Psoas muscle (tissue), 8 donors: ENCODE data around the gene LMLN. TPM values are rescaled to one million over a fixed set of nuclear protein-coding genes. Genes with fewer than 3 reads are reported as not detected.

Experiments used
- ATAC-seq, 4 donors: fragments of 200-7000 bp; cut with Tn5 transposase; one replicate each; pipeline ENCODE4 v1.9.1; 2020; ENCODE audit warnings: moderate library complexity in 3 of 4, mild to moderate bottlenecking in 2 of 4
- DNase-seq, 2 donors: peaks; one replicate each; pipeline ENCODE4 v3.0.0-alpha.2; 2020
- H3K27ac ChIP-seq: fragments of 200-600 bp; one replicate; pipeline ENCODE4 v1.8.0; 2022
- H3K27me3 ChIP-seq, 3 donors: fragments of 200-600 bp in 1 of 3; one replicate each; pipeline versions ENCODE4 v1.6.1 to v1.8.0; 2013 to 2022; ENCODE audit warnings: low read length in 2 of 3, mild to moderate bottlenecking in 2 of 3, moderate library complexity in 1 of 3; ENCODE audit not compliant: insufficient read depth in 3 of 3
- H3K36me3 ChIP-seq, 2 donors: fragments of 200-600 bp in 1 of 2; one replicate each; pipeline versions ENCODE4 v1.6.1 to v1.8.0; 2013 to 2022; ENCODE audit warnings: low read depth in 1 of 2, mild to moderate bottlenecking in 1 of 2, moderate library complexity in 1 of 2; ENCODE audit not compliant: insufficient read depth in 1 of 2
- H3K4me1 ChIP-seq: fragments of 200-600 bp; one replicate; pipeline ENCODE4 v1.8.0; 2022
- H3K4me3 ChIP-seq: fragments of 200-600 bp; one replicate; pipeline ENCODE4 v1.8.0; 2022; ENCODE audit warnings: mild to moderate bottlenecking
- H3K9me3 ChIP-seq: fragments of 200-600 bp; one replicate; pipeline ENCODE4 v1.8.0; 2022
- WGBS, 3 donors: extraction: QIAGEN DNeasy Blood & Tissue Kit; methylation state at CpG; one replicate each; pipeline versions ENCODE4 v1.1.6 to v1.1.7; 2013; 5-methylcytosine and 5-hydroxymethylcytosine counted together
- intact Hi-C, 2 donors: fragments of 100-400 bp; cut with DNase I; formaldehyde crosslinking; loops; one replicate each; pipeline versions ENCODE4 v1.11.0 to v1.14.2; 2022
- polyA plus RNA-seq, 3 donors: library from polyadenylated mRNA; stranded (reverse); fragments of 200-250 nt; gene quantifications; one replicate each; pipeline ENCODE4 v1.2.3, GENCODE V29; 2013
- total RNA-seq, 4 donors: library from RNA; stranded (reverse); fragmentation: NEBNext Ultra II Directional in 2 of 4; extraction: Animal tissue kit (Norgen Biotek cat#: 25700) in 2 of 4; gene quantifications; one replicate each; pipeline versions ENCODE4 v1.2.1 to v1.2.4, GENCODE V29; 2021 to 2023
- TF ChIP-seq, protein P1 (sequence below): fragments of 200-600 bp; IDR thresholded peaks from one replicate; pipeline ENCODE4 v1.8.0; 2022; ENCODE audit warnings: antibody characterized with exemption
- donor health status: healthy with polysubstance abuse.
- donor health status: DM: no; HTN: no; CAD: no; lungs with moderate emphysema.
- donor health status: Bipolar disorder and iron deficiency.
- donor health status: healthy.
- donor health status: DM: yes; HTN: yes; CAD: no.
- donor health status: DM: no; HTN: no; CAD: no.
- donor health status: DM: no; HTN: no; CAD: no.
- donor health status: DM: yes; HTN: yes; CAD: no.

The LMLN gene
- total and polyA plus RNA-seq, 7 donors, result 1.5 to 8.3 (median 5.0) TPM

DNA sequence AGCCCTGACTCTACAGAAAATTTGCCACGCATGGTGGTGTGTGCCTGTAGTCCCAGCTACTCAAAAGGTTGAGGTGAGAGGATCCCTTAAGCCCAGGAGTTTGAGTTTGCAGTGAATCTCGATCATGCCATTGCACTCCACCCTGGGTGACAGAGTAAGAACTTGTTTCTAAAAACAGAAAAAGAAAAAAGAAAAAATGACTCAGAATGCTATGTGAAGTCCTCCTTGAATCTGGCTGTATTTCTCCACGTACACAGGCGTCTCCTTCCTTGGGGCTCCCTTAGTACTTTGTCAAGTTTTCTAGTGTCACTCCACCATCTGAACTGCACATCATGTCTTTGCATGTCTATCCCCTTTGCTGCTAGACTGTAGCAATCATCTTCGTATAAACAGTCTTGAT is 104.4 kb downstream of the LMLN start:
- no peak for DNase-seq
- Histone ChIP-seq H3K36me3 (no peaks in the 10 kb centered on the region), H3K27ac (no peak overlapping the region), H3K4me3 (no peak overlapping the region), H3K27me3 (peaks cover 0 to 7% (median 7%) of the 10 kb centered on the region in 3 donors), H3K4me1 (no peaks in the 10 kb centered on the region), H3K9me3 (no peaks in the 10 kb centered on the region)
- WGBS, 3 donors, result 74 to 83% (median 81%) methylated on average over 5 of the region's 5 CpGs
- intact Hi-C loops, result no loop called here
- TF ChIP-seq, protein P1, sequence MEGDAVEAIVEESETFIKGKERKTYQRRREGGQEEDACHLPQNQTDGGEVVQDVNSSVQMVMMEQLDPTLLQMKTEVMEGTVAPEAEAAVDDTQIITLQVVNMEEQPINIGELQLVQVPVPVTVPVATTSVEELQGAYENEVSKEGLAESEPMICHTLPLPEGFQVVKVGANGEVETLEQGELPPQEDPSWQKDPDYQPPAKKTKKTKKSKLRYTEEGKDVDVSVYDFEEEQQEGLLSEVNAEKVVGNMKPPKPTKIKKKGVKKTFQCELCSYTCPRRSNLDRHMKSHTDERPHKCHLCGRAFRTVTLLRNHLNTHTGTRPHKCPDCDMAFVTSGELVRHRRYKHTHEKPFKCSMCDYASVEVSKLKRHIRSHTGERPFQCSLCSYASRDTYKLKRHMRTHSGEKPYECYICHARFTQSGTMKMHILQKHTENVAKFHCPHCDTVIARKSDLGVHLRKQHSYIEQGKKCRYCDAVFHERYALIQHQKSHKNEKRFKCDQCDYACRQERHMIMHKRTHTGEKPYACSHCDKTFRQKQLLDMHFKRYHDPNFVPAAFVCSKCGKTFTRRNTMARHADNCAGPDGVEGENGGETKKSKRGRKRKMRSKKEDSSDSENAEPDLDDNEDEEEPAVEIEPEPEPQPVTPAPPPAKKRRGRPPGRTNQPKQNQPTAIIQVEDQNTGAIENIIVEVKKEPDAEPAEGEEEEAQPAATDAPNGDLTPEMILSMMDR, result no peak
- no peak for ATAC-seq

DNA sequence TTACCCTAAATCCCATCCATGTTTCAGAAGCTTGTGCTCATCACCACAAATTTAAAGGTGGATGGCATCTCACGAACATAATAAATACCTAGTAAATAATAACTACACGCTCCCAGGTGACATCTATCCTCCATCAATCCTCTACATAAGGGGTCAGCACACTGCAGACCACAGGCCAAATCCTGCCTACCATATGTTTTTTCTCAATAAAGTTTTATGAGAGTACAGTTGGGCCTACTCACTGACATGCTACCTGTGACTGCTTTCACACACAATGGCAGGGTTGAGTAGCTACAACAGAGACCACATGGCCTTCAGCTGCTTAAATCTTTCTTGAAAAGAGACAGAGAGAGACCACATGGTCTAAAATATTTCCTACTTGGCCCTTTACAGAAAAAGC is 105.9 kb downstream of the LMLN start:
- 89 to 91% (median 90%) methylated on average over 2 of the region's 2 CpGs for WGBS, 3 donors

DNA sequence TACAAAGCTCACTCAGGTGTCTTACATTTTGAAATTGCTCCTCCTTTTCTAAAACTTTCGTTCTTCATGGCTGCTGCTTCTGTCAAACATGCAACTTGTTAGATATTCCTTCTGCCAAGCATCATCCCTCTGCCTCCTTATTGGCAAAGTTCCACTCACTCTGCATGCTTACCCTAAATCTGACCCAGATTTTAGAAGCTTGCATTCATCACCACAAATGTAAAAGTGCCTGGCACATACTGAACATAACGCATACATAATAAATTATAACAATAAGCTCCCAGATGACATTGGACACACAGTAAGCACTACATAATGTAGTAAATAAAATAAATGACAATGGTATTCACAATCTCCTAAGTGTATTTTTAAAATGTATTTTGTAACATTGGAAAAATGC is 107.4 kb downstream of the LMLN start:
- intact Hi-C loops, result no loop called here
- H3K27ac ChIP-seq, result no peak overlapping the region
- H3K4me1 ChIP-seq, result no peaks in the 10 kb centered on the region
- H3K9me3 ChIP-seq, result no peaks in the 10 kb centered on the region
- H3K4me3 ChIP-seq, result no peak overlapping the region
- WGBS, 3 donors, result 63 to 73% (median 69%) methylated on average over 2 of the region's 2 CpGs
- TF ChIP-seq, protein P1, result no peak
- DNase-seq, result no peak
- H3K27me3 ChIP-seq, result peaks cover 0 to 14% (median 8%) of the 10 kb centered on the region in 3 donors
- no peaks in the 10 kb centered on the region for H3K36me3 ChIP-seq
- no peak for ATAC-seq

More for the DNA sequence above, 105.9 kb downstream of the LMLN start:
- intact Hi-C loops, result no loop called here
- H3K27ac ChIP-seq, result no peak overlapping the region
- no peaks in the 10 kb centered on the region for H3K36me3 ChIP-seq
- no peaks in the 10 kb centered on the region for H3K9me3 ChIP-seq
- DNase-seq, result no peak
- no peak overlapping the region for H3K4me3 ChIP-seq
- no peaks in the 10 kb centered on the region for H3K4me1 ChIP-seq
- no peak for ATAC-seq
- peaks cover 0 to 10% (median 2%) of the 10 kb centered on the region in 3 donors for H3K27me3 ChIP-seq
- TF ChIP-seq, protein P1, result no peak

DNA sequence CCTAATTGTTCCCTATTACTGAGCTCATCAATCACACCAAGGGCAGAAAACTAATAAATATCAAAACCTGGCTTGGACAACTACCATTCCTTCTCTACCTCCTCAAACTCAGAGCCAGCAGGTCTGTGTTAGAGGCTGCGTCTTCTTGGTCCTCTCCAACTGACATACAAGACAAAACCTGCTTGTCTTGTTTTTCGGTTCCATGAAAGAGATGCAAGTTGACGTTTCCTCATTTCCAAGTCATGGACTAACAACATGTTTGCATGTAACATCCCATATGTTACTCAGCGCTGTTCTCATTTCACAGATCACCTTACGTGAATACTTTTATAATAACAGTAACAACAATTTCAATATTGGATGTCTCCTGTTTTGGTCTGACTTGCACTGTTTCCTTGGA is 110.9 kb downstream of the LMLN start:
- Histone ChIP-seq H3K4me1 (no peaks in the 10 kb centered on the region), H3K27me3 (peaks cover 0 to 30% (median 15%) of the 10 kb centered on the region in 3 donors), H3K9me3 (no peaks in the 10 kb centered on the region), H3K36me3 (no peaks in the 10 kb centered on the region), H3K4me3 (no peak overlapping the region), H3K27ac (no peak overlapping the region)
- DNase-seq (no peak), ATAC-seq (no peak)
- TF ChIP-seq, protein P1, result no peak
- intact Hi-C loops, result no loop called here
- WGBS, 3 donors, result 84 to 87% (median 87%) methylated on average over 5 of the region's 5 CpGs

DNA sequence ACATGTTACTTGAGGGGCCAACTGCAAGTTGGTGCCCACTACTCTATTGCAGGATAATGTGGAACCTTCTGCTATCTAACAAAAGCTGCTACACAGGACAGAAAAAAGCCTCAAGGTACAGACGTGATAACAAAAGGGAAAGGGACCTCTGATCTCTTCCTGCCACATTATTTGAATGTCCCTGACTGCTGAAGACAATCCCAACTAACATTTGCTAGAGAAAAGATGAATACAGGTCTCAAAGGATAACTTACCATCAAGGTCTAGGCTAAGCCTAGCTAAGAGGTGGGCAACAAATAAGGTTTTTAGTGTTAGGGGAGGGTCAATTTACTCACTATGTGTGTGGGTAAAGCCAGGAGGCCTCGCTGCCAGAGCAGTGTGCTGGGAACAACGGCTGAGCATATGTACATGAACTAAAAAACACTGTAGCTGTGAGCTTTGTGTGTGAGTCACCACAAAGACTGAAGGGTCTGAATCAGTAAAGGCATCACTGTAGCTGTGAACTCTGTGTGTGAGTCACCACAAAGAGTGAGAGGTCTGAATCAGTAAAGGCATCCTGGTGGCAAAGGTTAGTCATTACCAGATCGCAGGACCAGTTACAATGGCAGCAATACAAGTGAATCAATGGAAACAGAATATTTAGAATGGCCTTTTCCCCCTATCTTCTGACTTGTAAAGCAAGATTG is 111.7 kb downstream of the LMLN start:
- ATAC-seq (no peak), DNase-seq (no peak)
- intact Hi-C loops, result no loop called here
- no peaks in the 10 kb centered on the region for H3K4me1 ChIP-seq
- H3K27ac ChIP-seq, result no peak overlapping the region
- no peaks in the 10 kb centered on the region for H3K9me3 ChIP-seq
- no peak overlapping the region for H3K4me3 ChIP-seq
- peaks cover 0 to 37% (median 15%) of the 10 kb centered on the region in 3 donors for H3K27me3 ChIP-seq
- TF ChIP-seq, protein P1, result no peak
- no peaks in the 10 kb centered on the region for H3K36me3 ChIP-seq
- 57 to 65% (median 63%) methylated on average over 4 of the region's 4 CpGs for WGBS, 3 donors
